B cell (primary cell): ENCODE measurements around the gene KRT73.

ENCODE experiments used
- EZH2 ChIP-seq: IDR thresholded peaks from 2 replicates; pipeline ENCODE4 v1.6.1; 2012; ENCODE audit warnings: borderline replicate concordance, low read depth, mild to moderate bottlenecking, moderate library complexity, low read length; ENCODE audit not compliant: insufficient read depth, poor library complexity, severe bottlenecking
- TF ChIP-seq, protein P1 (sequence below): fragments of 200-600 bp; IDR thresholded peaks from one replicate; pipeline ENCODE4 v1.8.0; 2022; ENCODE audit warnings: antibody characterized with exemption, mild to moderate bottlenecking

DNA sequence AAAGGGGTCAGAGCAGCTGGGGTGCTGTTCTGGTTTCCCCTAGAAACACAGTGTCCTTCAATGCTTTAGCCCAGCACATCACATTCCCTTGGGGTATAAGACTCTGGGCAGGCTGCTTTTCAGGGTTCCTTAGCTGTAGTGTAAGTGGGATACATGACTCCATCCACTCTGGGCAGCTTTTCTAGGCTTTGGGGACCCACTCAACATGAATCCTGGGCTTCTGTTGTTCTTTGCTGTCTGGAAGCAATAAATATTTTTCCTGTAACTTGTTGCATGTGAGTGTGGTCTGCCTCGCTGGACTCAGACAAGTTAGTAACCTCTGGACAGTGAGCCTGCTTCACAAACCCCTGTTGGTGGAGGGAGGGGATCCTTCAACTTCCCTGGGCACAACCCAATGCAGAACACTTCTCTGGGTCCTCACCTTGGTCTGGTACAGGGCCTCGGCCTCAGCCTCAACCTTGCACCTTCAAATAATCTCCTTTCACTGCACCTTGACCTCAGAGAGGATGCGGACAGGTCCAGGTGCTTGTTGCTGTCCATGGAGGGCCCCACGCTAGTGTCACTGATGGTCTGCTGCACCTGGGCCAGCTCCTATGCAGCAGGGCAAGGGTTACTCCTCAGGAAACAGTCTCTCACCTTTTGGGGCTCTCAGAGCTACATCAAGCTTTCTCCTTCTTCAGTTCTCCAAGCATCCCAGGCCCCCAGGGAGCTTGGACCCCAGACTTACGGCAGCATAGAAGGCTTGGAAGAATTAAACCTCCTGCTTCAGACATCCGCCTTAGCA, 13.5 kb upstream of the KRT73 start:
- TF ChIP-seq, protein P1, sequence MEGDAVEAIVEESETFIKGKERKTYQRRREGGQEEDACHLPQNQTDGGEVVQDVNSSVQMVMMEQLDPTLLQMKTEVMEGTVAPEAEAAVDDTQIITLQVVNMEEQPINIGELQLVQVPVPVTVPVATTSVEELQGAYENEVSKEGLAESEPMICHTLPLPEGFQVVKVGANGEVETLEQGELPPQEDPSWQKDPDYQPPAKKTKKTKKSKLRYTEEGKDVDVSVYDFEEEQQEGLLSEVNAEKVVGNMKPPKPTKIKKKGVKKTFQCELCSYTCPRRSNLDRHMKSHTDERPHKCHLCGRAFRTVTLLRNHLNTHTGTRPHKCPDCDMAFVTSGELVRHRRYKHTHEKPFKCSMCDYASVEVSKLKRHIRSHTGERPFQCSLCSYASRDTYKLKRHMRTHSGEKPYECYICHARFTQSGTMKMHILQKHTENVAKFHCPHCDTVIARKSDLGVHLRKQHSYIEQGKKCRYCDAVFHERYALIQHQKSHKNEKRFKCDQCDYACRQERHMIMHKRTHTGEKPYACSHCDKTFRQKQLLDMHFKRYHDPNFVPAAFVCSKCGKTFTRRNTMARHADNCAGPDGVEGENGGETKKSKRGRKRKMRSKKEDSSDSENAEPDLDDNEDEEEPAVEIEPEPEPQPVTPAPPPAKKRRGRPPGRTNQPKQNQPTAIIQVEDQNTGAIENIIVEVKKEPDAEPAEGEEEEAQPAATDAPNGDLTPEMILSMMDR = no peak
- TF ChIP-seq EZH2 = no peak
